NCI-H2029 (cell line): ENCODE measurements around the gene TMEM63B.
"Not testable (repeated sequence)": the region's sequence is repeated elsewhere in the genome, so short reads cannot be mapped to it uniquely, and the experiment has no call there.

Experiments
- DNase-seq: peaks from one replicate; lab custom pipeline; 2025; lab: John Stamatoyannopoulos, UW

TMEM63B gene

DNA sequence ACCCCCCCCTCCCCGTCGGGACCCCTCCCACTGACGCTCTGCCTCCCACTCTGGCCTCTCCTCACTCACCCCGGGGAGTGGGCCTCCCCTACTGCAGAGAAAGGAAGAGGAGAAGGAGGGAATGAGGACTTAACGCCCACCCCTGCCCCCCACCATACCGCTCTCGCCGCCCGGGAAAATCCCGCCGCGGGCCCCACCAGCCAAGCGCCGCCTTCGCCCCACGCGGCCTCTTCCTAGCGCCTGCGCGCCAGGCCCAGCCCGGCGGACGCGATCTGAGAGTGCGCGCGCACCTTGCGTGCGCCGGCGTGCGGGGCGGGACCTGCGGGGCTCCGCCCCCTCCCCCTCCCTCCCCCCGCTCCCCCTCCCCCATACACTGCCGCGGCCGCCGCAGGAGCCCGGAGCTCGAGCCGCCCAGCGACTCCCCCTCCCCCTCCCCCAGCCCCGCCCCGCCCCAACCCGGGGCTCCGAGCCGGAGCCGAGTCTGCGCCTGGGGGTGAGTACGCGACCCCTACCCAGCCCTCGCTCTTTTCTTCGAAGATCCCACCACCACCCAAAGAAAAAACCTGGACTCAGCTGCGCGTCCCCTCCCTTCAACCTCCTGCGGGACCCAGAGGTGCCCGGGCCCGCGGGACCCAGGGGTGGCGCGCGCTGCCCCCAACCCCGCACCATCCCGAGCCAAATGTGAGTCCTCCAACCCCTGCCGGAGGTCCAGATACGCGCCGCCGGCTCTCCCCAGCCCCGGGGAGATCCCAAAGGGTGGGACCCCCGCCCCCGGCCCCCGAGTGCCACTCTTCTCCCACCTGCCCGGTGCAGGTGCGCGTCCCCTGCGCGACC lies at the start of gene TMEM63B, which contains the start of gene MRPL14:
TMEM63B (plus strand) TSS at position 369 of the 834 bp plus-strand sequence. CDS start 7,031 bp downstream, outside the sequence.
MRPL14 (minus strand) TSS at position 267 of the 834 bp plus-strand sequence. CDS start 10,841 bp downstream, outside the sequence.
- peak; percentile 72 for DNase-seq

DNA sequence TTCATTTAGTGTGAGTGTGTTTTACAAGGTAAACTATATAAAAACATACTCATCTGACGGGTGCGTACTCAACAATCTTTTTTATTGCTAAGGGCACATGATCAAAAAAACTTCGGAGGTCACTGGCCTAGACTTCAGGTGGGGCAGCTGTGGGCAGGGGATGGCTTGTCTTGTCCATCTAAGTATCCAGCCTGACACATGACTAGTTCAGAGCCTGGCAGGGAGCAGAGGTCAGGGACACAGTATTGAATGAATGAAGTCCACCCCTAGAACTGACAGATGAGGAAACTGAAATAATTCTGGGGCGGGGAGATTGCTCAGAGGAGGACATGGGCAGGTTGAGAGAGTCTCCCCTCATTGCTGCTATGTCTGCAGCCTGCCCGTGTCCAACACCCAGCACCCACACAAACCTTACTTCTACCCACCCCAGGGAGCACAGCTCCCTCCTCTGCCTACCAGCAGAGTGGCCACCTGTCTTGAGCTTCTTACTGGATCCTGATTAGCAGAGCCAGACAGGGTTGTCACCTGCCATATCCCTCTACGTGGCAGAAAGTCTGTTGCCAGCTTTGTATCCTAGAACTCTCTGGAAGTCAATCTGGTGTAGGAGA lies 49.0 kb upstream of the TMEM63B start:
- no peak for DNase-seq

DNA sequence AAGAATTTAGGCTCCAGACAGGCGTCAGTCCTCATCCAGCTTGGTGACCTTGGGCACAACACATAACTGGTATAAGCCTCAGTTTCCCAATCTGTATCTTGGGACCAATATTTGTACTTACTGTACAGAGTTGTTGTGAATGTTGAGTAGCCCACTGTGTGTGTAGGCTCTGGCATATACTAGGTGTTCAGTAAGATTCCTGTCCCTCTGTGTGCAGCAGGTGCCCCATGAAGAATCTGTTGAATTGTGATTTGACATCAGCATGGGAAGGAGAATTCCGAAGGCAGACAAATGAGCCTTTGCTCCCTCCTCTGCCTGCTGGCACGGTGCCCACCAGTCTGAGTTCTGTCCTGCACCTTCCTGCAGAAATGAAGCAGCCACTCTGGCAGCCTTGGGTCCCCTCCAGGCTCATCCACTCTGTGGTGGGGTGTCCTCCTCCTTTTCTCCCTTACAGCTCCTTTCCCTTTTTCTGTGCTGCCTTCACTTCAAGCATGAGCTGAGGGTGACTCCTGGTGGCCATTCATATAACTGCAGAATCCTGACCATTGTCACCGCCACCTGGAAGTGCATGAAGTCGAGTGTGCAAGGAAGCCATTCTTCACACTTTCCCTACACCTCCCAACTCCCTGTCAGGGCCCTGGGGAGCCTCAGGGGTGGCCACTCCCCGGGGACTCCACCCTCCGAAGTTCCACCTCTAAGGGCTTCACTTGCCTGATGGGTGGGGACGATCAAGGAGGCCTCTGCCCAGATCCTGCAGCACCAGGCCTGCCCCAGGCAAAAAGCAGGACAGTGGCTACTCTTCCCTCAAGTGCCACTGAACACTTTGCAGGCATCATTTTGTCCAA lies 48.3 kb upstream of the TMEM63B start:
- DNase-seq, result no peak

DNA sequence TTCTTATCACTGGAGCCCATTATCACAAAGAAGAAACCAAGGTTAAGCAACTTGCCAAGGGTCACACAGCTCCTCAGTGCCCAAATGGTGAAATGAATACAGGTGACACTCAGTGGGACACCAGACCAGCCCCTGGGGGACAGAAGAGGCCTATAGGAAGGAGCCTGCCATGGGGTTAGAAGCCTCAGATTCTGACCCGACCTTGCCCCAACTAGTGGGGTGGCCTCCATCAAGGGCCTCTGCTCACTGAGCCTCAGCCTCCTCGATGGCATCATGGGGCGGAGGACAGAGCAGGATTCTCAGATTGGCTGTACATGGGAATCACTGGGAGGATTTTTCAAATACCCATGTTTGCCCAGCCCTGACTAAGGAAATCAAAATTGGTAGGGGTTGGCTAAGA lies 47.7 kb upstream of the TMEM63B start:
- no peak for DNase-seq

DNA sequence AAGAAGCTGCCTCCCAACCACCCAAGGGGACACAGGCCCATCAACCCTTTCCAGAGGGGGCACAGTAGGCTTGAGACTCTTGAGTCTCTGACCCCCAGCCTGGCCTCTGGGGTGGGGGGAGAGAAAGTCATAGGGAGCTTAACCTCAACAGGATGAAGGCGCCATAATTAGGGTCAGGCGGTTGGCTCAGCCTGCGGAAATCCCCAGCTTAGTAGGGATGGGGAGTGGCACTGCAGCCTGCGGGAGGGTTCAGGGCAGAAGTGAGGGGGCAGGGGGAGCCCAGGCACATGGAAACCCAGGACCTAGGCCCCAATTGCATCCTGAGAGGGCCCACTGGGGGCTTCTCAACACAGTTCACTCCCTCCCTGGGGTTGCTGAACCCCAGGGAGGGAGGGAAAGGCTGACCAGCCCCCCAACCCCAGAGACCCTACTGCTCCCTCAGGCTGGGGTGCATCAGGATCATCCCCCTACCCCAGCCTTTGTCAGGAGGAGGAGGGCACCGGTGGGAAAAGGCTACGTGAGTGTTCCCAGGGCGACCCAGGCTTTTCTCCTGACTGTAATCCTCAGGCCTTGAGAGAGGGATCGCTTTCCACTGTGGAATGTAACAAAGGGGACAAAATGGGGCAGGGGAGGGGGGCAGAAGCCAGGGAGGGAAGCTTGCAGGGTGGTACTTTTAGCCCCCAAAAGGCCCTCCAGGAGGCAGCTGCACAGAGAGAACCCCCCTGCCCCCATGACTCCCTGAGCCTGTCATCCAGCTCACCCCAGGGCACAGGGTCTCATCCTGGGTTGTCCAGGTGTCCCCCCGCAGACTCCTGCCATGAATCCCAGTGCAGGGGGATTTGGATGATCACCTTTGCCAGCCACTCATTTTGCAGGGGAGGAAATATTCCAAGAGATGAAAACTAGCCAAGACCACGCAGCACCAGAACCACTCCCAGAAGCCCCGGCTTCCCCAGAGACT lies 46.5 kb upstream of the TMEM63B start:
- no peak for DNase-seq

DNA sequence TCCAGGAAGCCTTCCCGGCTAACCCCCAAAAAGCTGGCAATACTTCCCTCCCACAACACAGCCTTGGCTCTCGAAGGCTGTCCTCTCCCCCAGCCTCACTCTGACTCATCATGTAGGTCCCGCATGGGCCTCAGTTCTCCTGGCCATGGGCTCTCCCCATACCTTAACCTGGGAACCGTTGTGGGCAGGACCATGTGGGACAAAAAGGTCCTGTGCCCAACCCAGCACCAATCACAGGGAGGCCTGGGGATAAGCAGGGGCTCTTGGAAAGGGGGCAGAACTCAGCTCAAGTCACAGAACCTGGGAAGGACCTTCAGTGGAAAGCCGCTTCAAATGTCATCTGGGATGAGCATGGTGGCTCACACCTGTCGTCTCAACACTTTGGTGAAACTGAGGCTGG lies 45.6 kb upstream of the TMEM63B start:
- DNase-seq, result no peak

DNA sequence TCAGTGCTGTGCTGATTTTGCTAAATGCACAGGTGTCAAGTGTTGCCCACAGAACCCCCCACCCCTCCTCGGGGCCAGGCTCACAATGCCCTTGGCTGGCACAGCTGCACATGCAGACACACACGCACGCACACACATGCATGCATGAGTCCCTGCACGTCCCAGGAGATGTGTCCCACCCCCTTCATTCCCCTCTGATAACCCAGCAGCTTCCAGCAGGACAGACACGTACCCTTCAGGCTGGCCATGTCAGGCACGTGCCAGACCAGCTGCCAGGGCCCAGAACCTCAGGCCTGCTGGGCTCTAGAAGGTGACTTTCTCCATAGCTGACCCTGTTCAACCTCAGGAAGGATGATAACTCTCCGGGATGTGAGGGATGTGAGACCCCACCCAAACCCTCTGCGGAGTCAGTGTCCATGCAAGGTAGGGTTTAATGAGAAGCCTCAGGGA lies 44.5 kb upstream of the TMEM63B start:
- no peak for DNase-seq

DNA sequence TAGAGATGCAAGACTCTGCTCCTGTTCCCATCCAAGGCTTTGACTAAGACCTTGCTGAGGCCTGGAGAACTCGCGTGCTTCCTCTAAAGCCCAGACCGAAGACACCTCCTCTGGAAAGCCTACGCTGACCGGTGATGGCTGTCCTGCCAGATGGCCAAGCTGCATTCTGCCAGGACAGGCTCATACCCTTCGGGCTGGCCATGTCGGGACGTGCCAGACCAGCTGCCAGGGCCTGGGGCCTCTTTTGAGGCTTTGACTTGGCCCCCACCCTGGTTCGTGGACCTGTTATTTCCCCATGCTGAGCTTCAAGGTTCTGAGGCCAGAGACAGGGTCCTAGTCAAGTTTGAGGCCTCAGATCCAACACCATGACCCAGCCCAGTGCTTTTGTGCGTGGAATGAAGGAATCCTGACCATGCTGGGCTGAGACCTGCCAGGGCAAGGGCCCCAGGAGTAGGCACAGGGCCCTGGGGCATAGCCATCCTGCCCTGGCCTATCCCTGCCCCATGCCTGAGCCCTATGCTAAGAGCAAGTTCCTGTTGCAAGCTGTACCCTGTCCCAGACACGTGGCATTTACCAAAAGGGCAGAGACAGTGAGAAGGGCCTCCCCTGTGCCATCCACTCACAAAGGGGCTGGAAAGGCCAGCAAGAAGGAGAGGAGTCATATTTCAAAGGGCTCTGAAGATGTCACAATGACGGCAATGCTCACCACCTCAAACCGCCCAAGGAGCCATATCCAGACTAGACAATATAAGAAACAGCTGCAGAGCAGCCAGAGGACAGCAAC lies 42.9 kb upstream of the TMEM63B start:
- no peak for DNase-seq

DNA sequence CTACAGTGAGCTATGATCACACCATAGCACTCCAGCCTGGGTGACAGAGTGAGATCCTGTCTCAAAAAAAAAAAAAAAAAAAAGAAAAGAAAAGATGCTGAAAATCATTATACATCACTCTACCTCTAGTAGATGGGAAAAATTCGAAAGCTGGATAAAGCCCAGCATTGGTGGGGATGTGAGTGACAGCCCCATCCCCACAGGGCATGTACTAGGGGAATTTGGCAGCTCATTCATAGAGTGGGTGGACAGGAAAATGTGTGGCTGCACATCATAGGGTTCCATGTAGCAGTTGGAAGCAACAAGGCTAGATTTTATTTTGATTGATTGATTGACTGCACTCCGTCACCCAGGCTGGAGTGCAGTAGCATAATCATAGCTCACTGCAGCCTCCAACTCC lies 42.1 kb upstream of the TMEM63B start:
- DNase-seq, result no peak

DNA sequence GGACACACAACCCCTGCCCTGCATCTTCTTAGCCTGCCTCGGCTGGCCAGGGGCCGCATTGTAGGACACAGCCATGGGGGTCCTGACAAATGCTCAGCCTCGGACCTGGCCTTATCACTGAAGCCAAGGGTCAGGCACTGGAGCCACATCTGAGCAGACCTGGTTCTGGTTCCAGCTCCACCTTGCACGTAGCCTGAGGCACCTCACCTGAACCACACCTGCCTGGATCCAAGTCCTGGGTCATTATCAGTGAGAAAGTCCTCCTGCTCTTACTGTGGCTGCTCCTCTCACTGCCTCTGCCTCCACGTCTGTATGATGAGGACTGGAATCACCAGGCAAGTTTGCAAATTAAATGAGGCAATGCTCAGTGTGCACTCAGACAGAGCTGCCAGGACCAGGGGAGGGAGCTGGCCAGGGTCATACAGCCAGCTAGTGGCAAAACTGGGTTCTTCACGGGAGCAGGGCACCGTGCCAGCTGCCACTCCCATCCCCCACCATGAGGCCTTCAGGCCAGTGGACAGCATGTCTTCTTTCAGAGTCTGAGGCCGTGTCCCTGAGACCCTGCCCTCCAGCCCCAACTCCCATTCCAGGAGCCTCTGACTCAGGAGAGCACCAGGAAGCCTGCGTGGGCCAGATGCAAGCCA lies 40.3 kb upstream of the TMEM63B start:
- no peak for DNase-seq

DNA sequence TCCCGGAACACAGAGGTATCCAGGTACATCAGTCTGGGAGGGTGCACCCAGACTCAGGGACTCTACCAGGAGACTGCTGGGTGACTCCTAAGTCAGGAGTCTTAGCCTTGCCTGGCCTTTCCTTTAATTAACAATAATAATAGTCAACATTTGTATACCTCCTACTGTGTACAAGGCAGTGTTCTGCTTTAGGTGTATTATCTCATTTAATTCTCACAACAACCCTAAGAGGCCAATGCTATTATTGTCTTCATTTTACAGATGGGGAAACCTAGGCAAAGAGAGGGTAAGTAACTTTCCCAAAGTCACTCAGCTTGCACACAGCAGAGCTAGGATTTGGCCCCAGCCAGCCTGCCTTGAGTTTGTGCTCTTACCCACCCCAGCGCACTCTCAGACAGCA lies 39.7 kb upstream of the TMEM63B start:
- DNase-seq, result no peak

DNA sequence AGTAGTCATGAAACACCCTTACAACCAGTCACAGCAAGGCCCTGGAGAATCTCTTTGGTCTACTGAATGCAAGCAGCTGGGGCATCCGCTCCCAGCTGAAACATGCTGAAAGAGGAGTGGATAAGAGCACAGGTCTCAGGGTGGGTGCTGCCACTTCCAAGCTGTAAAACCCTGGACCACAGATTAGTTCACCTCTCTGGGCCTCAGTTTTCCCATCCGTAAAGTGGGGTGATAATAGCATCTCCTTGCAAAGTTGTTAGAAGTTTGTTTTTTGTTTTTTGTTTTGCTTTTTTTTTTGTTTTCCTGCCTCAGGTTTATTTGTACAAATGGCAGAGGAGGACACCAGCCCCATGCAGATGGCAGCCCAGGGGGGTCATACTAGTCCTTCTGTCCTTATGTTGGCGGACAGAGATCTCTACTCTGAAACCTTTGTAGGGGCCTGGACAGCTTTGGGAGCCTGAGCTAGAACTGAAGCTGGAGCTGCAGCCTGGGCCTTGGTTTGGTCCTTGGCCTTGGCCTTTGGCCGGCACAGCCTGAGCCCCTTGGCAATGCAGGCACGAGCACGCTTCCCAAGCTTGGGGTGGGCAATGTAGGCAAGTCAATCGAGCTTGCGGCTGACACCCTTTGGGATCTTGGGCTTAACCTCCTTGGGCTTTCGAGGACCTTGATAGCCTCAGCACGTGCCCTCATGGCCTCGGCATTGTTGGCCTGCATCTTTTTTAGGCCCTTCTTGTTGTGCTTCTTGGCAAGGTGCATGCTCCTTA lies 38.3 kb upstream of the TMEM63B start:
- no peak for DNase-seq

DNA sequence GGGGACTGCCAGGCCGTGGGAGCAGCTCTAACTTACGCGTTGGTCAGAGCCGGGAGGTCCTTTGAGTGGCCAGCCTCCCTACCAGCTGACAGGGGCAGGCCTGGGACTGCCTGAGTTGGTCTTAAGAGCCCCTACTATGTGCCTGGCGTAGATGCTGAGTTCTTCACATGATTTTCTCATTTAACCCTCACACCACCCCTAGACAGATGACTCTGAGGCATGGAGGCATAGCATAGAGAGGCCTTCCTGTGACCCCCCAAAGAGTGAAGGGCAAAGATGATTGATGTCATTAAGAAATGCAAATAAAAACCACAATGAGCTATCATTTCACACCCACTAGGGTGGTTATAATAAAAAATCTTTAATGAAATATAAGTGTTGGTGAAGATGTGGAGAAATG lies 36.9 kb upstream of the TMEM63B start:
- no peak for DNase-seq

DNA sequence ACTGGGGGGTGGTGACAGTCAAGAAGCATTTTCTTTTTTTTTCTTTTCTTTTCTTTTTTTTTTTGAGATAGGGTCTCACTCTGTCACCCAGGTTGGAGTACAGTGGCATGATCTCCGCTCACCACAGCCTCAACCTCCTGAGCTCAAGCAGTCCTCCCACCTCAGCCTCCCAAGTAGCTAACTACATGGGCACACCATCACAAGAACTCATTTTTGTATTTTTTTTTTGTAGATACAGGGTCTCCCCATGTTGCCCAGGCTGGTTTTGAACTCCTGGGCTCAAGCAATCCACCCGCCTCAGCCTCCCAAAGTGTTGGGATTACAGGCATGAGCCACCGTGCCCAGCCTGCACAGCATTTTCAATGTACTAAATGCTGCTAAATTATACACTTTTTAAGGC lies 36.0 kb upstream of the TMEM63B start:
- not testable (repeated sequence) for DNase-seq

DNA sequence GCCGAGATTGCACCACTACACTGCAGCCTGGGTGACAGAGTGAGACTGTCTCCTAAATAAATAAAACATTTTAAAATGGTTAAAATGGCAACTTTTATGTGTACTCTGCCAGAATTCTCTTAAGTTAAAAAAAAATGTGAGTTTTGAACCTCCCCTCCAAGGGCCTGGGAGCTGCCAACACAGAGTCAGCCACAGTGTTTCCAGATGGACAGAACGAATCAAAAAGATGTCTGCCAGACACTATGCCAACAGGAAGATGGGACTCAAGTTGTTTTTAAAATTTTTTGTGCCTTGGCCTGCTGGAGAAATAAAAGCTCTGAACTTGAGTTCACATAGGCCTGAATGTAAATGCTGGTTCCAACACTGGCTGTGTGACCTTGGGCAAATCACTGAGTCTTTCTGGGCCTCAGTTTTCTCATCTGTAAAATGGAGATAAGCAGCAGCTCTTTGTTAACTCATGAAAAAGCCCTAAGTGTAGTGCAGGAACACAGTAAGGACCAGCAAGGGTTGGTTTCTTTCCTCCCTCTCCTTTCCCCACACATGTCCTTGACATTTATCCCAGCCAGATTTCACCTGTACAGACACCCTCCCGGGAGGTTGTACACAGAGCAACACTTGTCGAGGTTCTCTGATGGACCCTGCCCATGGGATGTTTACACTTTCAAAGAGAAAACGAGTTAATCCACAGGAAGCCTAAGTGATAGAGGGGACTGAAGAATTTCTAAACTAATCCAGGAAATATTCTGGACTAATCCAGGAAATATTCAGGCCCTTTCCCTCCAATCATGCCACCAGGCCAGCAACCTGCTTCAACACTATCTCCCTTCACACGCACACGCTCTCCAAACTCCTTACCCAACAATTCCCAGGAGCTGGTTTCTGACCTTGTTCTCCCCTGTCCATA lies 35.1 kb upstream of the TMEM63B start:
- no peak for DNase-seq

DNA sequence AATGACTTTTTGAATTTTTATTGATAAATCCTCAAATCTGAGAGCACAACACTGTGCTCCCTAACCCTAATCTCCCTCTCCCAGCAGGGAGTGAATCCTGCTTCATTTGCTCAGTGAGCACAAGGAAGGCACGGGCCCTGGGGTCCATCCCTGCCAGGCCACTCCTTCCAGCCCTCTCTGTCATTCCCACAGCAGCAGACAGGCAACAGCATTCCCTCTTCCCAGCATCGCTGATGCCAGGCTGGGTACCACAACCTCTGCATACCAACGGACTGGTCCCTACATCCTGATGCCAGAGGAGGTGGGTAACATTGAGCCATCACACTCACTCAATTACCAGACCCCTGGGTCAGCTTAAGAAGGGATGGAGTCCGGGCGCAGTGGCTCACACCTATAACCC lies 34.3 kb upstream of the TMEM63B start:
- no peak for DNase-seq

DNA sequence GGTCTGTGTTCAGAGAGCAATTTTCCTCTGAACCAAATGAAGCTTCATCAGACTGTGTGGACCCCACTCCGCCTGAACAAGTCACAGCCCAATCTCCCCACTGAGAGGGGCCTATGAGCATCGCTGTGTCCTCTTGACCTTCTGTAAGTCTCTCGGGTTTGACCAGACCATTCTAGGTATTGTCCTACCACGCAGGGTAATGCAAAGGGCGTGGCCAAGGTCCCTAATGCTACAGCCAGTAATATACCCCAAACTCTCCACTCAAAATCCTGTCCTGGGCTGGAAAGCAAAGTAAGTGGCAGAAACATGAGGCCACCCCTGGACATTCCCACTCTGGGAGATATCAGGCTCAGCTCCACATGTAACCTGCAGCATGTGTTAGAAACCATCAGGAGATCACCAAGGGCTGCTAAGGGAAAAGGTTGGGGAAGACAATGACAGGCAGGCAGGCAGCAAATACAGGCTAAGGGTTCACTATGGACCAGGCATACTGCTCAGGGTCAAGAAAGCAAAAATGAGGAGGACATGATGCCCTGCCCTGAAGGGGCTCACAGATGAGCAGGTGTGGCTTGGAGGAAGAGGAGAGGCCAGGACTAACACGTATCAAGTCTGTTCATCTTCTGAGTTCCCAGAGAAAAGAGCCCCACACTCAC lies 33.5 kb upstream of the TMEM63B start:
- DNase-seq, result no peak
